GM19372 (cell line): ENCODE results near the gene POLR1C.
"Not testable (repeated sequence)": the region's sequence is repeated elsewhere in the genome, so short reads cannot be mapped to it uniquely, and the experiment has no call there.

Experiments used
- ATAC-seq: cut with Tn5 transposase; IDR thresholded peaks from one replicate; pipeline ENCODE4 v1.9.1; 2021; ENCODE audit warnings: mild to moderate bottlenecking, low read depth, moderate library complexity; ENCODE audit not compliant: unreplicated experiment

POLR1C gene

GRCh38 chr6:43516697-43517504, at the start of gene POLR1C, which contains the start of gene YIPF3:
Gene POLR1C (plus strand): TSS chr6:43517089. CDS start chr6:43517110, 21 bp downstream.
Gene YIPF3 (minus strand): TSS chr6:43516926. CDS start chr6:43516807, 119 bp downstream.
- peak; percentile 89 for ATAC-seq

GRCh38 chr6:43467265-43467664, 49.6 kb upstream of the POLR1C start:
- ATAC-seq: not testable (repeated sequence)

DNA sequence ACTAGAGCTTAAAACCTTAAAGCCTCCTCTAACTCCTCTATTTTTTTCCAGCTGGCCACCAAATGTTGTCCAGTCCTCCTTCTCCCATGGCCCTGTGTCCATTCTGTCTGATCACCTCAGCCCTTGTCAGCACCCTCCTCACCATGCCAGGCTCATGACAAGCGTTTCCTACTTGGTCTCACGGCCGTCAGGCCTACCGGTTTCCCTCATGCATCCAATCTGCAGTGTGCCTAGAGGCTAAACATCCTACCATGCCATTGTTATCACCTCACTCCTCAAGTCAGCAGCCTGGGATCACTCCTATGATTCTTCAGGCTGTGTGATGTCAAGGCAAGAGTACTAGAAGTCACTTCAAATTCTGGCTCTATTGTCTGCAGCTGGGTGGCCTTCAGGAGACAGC, 49.1 kb upstream of the POLR1C start:
- no peak for ATAC-seq

DNA sequence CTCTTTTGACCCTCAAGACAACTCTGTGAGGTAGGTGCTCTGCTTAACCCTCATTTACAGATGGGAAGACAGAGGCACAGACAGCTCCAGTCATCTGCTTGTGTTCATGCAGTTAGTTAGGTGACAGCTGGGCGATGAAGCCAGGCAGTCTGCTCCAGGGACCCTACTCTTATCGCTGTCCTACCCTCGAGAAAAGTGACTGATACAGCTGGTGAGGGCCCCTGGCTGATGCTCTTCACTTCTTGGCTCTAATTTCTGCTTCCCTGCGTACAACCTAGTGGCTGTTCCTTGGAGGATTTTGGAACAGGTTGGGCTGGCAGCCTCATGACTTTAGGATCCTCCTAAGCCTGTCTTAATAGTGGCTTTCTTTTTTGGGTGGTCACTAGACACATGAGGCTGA, 48.6 kb upstream of the POLR1C start:
- ATAC-seq: no peak

- ATAC-seq: no peak
These were observed 47.9 kb upstream of the POLR1C start for GRCh38 chr6:43468748-43469681.

- no peak for ATAC-seq
These were observed 46.9 kb upstream of the POLR1C start for GRCh38 chr6:43469947-43470346.

GRCh38 chr6:43471399-43471798, 45.5 kb upstream of the POLR1C start:
- ATAC-seq: no peak

GRCh38 chr6:43472515-43472914, 44.4 kb upstream of the POLR1C start:
- ATAC-seq: no peak

DNA sequence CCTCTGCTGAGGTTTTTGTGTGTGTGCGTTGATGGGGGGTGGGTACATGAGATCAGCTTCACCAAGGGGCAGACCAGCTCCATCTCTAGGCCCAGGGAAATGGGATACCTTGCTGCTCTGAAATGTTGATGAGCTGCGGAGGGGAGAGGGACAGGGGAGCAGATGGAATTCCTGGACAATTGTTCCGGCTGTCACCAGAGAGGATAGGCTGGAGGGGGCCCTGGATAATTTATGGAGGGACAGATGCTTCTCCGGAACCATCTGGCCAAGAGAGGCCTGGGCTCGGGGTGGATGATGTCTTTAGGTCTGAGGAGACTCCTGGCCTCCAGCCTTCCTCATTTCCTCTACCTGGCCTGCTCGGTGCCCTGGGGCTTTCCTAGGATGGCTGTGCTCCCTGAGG, 41.4 kb upstream of the POLR1C start:
- ATAC-seq: no peak

DNA sequence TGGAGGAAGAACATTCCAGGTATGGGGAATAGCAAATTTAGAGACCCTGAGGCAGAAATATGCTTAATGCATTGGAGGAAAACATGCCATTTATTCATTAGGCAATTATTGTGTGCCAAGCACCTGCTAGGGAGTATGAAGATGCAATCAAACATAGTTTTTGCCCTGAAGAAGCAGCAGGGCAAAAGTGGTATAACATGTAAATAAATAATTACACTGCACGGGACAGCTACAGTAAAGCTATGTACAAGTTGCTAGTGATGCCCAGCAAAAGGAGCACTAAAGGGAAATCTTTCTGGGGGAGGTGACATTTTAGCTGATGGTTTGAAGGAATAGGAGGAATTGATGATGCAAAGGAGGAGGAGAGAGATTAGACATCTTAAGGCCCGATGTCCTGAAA, 40.1 kb upstream of the POLR1C start:
- ATAC-seq: no peak

DNA sequence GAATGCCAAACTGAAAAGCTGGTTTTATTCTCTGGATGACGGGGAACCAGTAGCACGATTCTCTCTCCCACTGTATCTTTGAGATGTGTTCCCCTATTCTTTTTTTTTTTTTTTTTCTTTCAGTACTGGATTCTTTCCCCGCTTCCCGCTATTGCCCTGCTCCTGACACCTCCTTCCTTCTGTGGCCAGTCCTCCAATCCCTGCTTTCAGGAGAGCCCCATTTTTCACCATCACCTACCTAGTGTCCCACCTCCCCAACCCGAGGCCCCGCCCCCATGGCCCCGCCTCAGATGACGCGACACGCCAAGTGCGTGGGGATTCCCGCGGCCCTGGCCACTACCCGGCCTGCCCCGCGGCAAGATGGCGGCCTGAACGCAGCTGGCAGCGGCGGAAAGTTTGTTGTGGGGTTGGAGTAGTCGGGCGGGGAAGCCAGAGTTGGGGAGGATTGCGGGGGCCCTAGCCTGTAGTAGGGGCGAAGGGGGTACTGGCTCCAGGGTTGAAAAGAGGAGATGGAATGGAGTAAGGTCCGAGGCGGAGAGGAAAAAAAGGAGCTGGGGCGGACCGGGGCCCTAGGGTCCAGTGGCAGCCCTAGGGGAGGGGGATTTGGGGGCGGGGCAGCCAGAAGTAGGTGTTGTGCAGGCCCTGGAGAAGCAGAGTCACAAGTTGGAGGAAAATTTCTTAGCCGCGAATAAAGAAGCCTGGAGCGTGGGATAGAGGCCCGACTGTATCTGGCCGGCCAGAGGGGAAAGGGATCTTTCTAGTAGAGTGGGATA, 39.5 kb upstream of the POLR1C start, which contains the start of gene TJAP1:
TSS of gene TJAP1 (plus strand) at position 336 of the 773 bp plus-strand sequence. CDS start 21,432 bp downstream, outside the sequence.
- peak; percentile 92 for ATAC-seq

GRCh38 chr6:43478008-43478372, 38.9 kb upstream of the POLR1C start:
- no peak for ATAC-seq

DNA sequence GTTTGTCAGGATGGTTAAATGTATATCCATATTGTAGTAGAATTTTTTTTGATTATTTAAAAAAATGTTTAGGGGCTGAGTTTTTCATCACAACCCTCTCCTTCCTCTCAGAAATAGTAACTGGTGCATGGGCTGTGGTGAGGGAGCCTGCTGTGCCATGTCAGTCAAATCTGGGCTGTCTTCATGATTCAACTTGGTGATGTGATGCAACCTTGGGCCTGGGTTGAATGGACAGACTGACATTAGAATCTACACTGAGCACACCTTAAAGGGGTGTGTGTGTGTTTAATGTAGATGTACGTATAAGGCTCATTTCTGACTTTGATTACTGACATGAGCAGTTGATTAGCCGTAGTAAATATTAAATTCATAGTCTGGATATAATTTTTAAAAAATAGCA, 35.8 kb upstream of the POLR1C start:
- no peak for ATAC-seq

- no peak for ATAC-seq
These were observed 35.2 kb upstream of the POLR1C start for GRCh38 chr6:43481591-43482236.

GRCh38 chr6:43488667-43489276, 28.1 kb upstream of the POLR1C start:
- ATAC-seq: no peak

DNA sequence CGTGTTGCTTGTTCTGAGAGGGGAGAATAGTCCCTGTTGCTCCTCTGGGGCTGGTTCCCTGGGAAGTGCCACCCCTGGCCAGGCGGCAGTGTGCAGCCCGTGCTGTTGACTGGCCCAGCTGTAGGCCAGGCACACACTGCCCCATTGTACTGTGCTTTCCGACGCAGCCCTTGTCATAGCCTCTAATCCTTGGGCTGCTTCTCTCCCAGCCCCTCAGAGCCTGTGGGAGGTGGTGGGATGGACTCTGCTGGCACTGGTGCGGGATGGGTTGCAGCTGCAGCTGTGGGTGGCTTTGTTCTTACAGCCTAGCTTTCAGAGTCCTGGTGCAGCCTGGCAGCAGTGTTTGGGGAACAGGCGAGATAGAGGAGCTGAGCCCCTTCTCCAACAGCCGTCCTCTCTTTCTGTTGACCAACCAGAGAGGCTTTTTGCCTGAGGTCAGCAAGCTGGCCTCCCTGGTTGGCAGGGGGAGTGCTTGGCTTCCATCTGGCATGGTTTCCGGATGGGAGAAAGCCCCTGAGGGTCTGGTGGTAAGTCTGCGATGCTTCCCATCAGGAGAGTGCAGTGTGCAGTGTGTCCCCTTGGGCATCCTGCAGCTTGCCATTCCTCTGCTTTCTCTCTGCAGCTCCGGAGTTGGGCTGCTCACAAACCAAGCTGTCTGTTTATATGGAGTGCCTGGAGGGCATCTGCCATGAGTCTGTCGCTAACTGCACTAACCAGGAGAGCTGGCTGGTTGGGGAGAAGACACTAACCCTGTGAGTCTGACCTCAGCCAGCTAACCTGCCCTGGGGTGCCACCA, 27.4 kb upstream of the POLR1C start:
- no peak for ATAC-seq

- no peak for ATAC-seq
These were observed 26.4 kb upstream of the POLR1C start for GRCh38 chr6:43490523-43490939.

DNA sequence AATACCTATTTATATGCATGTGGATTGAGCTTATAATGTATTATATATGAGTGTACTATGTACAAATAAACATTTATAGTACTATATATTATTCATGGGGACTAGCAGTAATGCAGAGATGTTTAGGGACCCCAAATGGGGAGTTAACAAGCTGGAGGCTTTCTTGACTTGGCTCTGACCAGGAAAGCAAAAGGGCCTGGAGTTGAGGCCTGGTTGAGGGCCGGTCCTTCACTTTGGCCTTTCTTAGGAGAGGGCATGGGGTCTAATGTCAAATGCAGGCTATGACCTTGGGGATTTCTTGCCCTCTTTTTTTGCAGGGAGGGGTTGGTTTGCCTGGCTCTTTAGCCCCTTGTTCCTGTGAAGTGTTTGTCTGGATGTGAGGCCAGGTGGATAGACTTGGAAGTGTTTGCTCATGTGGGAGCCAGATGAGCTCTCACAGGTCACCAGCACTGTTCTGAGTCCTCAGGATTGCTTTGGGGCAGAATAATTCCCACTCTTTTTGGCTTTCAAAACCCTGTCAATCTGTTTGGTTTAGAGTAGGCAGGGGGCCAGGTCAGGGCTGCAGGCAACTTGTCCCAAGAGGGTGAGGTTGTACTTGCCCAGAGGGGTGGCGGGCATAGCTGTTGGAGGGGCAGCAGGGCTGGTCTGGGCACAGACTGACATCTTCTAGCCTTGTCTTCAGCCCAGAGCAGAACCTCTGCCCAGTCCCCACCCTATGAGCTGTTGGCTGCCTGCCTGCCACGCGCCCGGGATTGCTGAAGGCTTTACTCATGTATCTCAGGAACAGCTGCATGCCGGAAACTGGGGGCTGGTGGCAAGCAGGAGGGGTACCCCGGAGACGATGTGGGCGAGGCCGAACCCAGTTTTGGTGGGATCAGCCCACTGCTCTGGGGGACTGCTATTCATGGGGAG, 24.9 kb upstream of the POLR1C start:
- ATAC-seq: no peak
